GM23338 (cell line): Measurements from ENCODE around the gene FUT8. TPM values are rescaled to one million over a fixed set of nuclear protein-coding genes. Genes with fewer than 3 reads are reported as not detected.
A peak's percentile ranks its signal among the peaks of the same experiment; 100 is the strongest.

Experiments used
- ATAC-seq: fragments of 200-7000 bp; cut with Tn5 transposase; 3 replicates; pipeline ENCODE4 v1.9.1; 2020
- DNase-seq: peaks from one replicate; pipeline ENCODE4 v3.0.0-alpha.2; 2015; ENCODE audit warnings: low spot score
- H2AFZ ChIP-seq: fragments of 200-600 bp; sonication (generic); 2 replicates; pipeline ENCODE4 v1.8.0; 2016; ENCODE audit warnings: antibody characterized with exemption, mild to moderate bottlenecking, moderate library complexity
- H3F3A ChIP-seq: fragments of 200-600 bp; sonication (generic); replicated peaks from 2 replicates; pipeline ENCODE4 v1.8.0; 2017; ENCODE audit warnings: antibody characterized with exemption, mixed run types, low read depth
- H3K27ac ChIP-seq: fragments of 200-600 bp; sonication (generic); 2 replicates; pipeline ENCODE4 v1.6.1; 2016; ENCODE audit warnings: low read depth
- H3K27me3 ChIP-seq: fragments of 200-600 bp; sonication (generic); 2 replicates; pipeline ENCODE4 v1.8.0; 2016; ENCODE audit warnings: mild to moderate bottlenecking, mixed run types, moderate library complexity; ENCODE audit not compliant: insufficient read depth
- H3K36me3 ChIP-seq: fragments of 200-600 bp; sonication (generic); 2 replicates; pipeline ENCODE4 v1.8.0; 2016; ENCODE audit warnings: mild to moderate bottlenecking; ENCODE audit not compliant: insufficient read depth
- H3K4me1 ChIP-seq: fragments of 200-600 bp; sonication (generic); 2 replicates; pipeline ENCODE4 v1.8.0; 2016; ENCODE audit warnings: mild to moderate bottlenecking, moderate library complexity; ENCODE audit not compliant: insufficient read depth
- H3K4me2 ChIP-seq: fragments of 200-600 bp; sonication (generic); 2 replicates; pipeline ENCODE4 v1.7.1; 2017; ENCODE audit warnings: mixed run types
- H3K4me3 ChIP-seq: fragments of 200-600 bp; sonication (generic); 2 replicates; pipeline ENCODE4 v1.6.1; 2016; ENCODE audit warnings: mixed run types
- H3K79me2 ChIP-seq: fragments of 200-600 bp; sonication (generic); replicated peaks from 2 replicates; pipeline ENCODE4 v1.8.0; 2017; ENCODE audit warnings: mild to moderate bottlenecking; ENCODE audit not compliant: insufficient read depth
- H3K9me2 ChIP-seq: fragments of 200-600 bp; sonication (generic); 2 replicates; pipeline ENCODE4 v1.8.0; 2017; ENCODE audit not compliant: insufficient read depth
- H4K20me1 ChIP-seq: fragments of 200-600 bp; sonication (generic); replicated peaks from 2 replicates; pipeline ENCODE4 v1.8.0; 2017; ENCODE audit warnings: mild to moderate bottlenecking; ENCODE audit not compliant: insufficient read depth
- H3K27ac Mint-ChIP-seq: 2 replicates; pipeline ENCODE4 v1.8.0; 2020; ENCODE audit warnings: inconsistent platforms, mild to moderate bottlenecking, moderate library complexity, mixed read lengths
- H3K27me3 Mint-ChIP-seq: 3 replicates; pipeline ENCODE4 v1.8.0; 2022; ENCODE audit warnings: low read depth, mild to moderate bottlenecking, moderate library complexity, mixed read lengths, inconsistent platforms; ENCODE audit not compliant: insufficient read depth, poor library complexity
- H3K36me3 Mint-ChIP-seq: 3 replicates; pipeline ENCODE4 v1.8.0; 2021; ENCODE audit warnings: low read depth, mild to moderate bottlenecking, inconsistent platforms, moderate library complexity, mixed read lengths
- H3K4me1 Mint-ChIP-seq: 3 replicates; pipeline ENCODE4 v1.8.0; 2020; ENCODE audit warnings: mild to moderate bottlenecking, inconsistent platforms, mixed read lengths
- H3K4me3 Mint-ChIP-seq: 3 replicates; pipeline ENCODE4 v1.8.0; 2021; ENCODE audit warnings: moderate library complexity, mild to moderate bottlenecking, inconsistent platforms, mixed read lengths
- H3K9me3 Mint-ChIP-seq: 3 replicates; pipeline ENCODE4 v1.8.0; 2020; ENCODE audit warnings: moderate library complexity, mild to moderate bottlenecking, inconsistent platforms, mixed read lengths
- CREB1 ChIP-seq: fragments of 250-450 bp; sonication (Bioruptor Pico); IDR thresholded peaks from 2 replicates; pipeline ENCODE4 v1.5.0; 2020; ENCODE audit warnings: low read depth, mild to moderate bottlenecking, moderate library complexity
- CTCF ChIP-seq, 2 experiments: fragments of 200-600 bp in 1 of 2; sonication (generic) in 1 of 2; conservative IDR thresholded peaks; 2 replicates each; pipeline versions ENCODE4 v1.5.1 to v1.6.1; 2016 to 2017; ENCODE audit warnings: antibody characterized with exemption in 2 of 2, low read depth in 2 of 2, mild to moderate bottlenecking in 2 of 2, moderate library complexity in 1 of 2
- ETS1 ChIP-seq: IDR thresholded peaks from 2 replicates; pipeline ENCODE4 v1.6.1; 2016; ENCODE audit warnings: antibody characterized with exemption
- EZH2 ChIP-seq: fragments of 200-600 bp; sonication (generic); IDR thresholded peaks from one replicate; pipeline ENCODE4 v1.8.0; 2017; ENCODE audit warnings: antibody characterized with exemption, mild to moderate bottlenecking, low read depth; ENCODE audit not compliant: unreplicated experiment
- EZH2phosphoT487 ChIP-seq: fragments of 200-600 bp; sonication (generic); IDR thresholded peaks from one replicate; pipeline ENCODE4 v1.8.1; 2018; ENCODE audit warnings: antibody characterized with exemption; ENCODE audit not compliant: unreplicated experiment
- JUNB ChIP-seq: IDR thresholded peaks from one replicate; pipeline ENCODE4 v1.6.1; 2016; ENCODE audit warnings: antibody characterized with exemption; ENCODE audit not compliant: unreplicated experiment
- NANOG ChIP-seq: IDR thresholded peaks from 2 replicates; pipeline ENCODE4 v1.6.1; 2016; ENCODE audit warnings: antibody characterized with exemption, borderline replicate concordance
- POLR2AphosphoS5 ChIP-seq: IDR thresholded peaks from 2 replicates; pipeline ENCODE4 v1.6.1; 2016; ENCODE audit warnings: antibody characterized with exemption, low read depth
- REST ChIP-seq: IDR thresholded peaks from one replicate; pipeline ENCODE4 v1.6.1; 2018; ENCODE audit warnings: antibody characterized with exemption; ENCODE audit not compliant: unreplicated experiment
- STAT1 ChIP-seq: IDR thresholded peaks from one replicate; pipeline ENCODE4 v1.6.1; 2016; ENCODE audit warnings: antibody characterized with exemption; ENCODE audit not compliant: unreplicated experiment
- ZNF114 ChIP-seq: fragments of 250-450 bp; sonication (Bioruptor Pico); IDR thresholded peaks from 2 replicates; pipeline ENCODE4 v1.5.0; 2020; ENCODE audit warnings: mild to moderate bottlenecking, moderate library complexity
- ZNF462 ChIP-seq: fragments of 250-450 bp; sonication (Bioruptor Pico); IDR thresholded peaks from 2 replicates; pipeline ENCODE4 v1.5.0; 2020; ENCODE audit warnings: mild to moderate bottlenecking, moderate library complexity
- long read RNA-seq: library from polyadenylated mRNA; unstranded; transcript quantifications from one replicate; pipeline ENCODE4 v2.0.0, GENCODE V29; 2020; ENCODE audit not compliant: unreplicated experiment
- polyA plus RNA-seq: library from polyadenylated mRNA; unstranded; fragments of >200 nt; fragmentation: Nextera tagmentation; extraction: Ambion mirVana; gene quantifications from 2 replicates; pipeline ENCODE4 v1.2.1, GENCODE V29; 2016
- total RNA-seq: library from RNA; depleted of rRNA; stranded (reverse); fragments of >200 nt; shearing (Covaris generic); gene quantifications from 2 replicates; pipeline ENCODE4 v1.2.3, GENCODE V29; 2014; rRNA removed

FUT8 gene
- 22.2 and 23.2 TPM in 2 replicates for total RNA-seq
- polyA plus RNA-seq: 8.2 and 8.6 TPM in 2 replicates
- long read RNA-seq, partial matches to known transcripts: 2 of 4 reads
- long read RNA-seq, other reads (novel, unspliced or antisense): 2 of 4 reads

GRCh38 chr14:65412032-65412846, at the start of gene FUT8:
TSS of gene FUT8 (plus strand) at chr14:65412730. CDS start at chr14:65561564, 148,834 bp downstream.
- H3K4me1 Mint-ChIP-seq: peaks cover 23% of the 10 kb centered on the region
- H3K36me3 ChIP-seq: no peaks in the 10 kb centered on the region
- TF ChIP-seq ZNF114 (CRISPR knock-in tag) (no peak), ZNF462 (no peak), EZH2 (no peak), NANOG (no peak), CTCF (conservative IDR thresholded peaks at IDR 0.05; ENCODE audit: low read depth in 2 of 2) (peak in 1 of 2 experiments; percentile 70), STAT1 (no peak), REST (no peak), EZH2phosphoT487 (no peak), JUNB (no peak), ETS1 (no peak), POLR2AphosphoS5 (peak; percentile 68), CREB1 (CRISPR knock-in tag) (peak; percentile 47)
- H3K79me2 ChIP-seq: peaks cover 30% of the 10 kb centered on the region
- no peaks in the 10 kb centered on the region; the same call in 2 of the 3 replicates for H3K9me3 Mint-ChIP-seq
- peaks cover 13% of the 10 kb centered on the region for H3K27me3 ChIP-seq
- DNase-seq (peak; percentile 95), ATAC-seq (peak; percentile 87)
- peak within 1 kb of the TSS; percentile 84 for H3K4me3 ChIP-seq
- no peaks in the 10 kb centered on the region for H3K9me2 ChIP-seq
- peak within 1 kb of the TSS; percentile 86 for H2AFZ ChIP-seq
- peak within 1 kb of the TSS; percentile 93 for H3K4me3 Mint-ChIP-seq
- peak within 1 kb of the TSS; percentile 86 for H3K27ac ChIP-seq
- H3F3A ChIP-seq: 0 out of 2 replicates have a peak, but pooled peaks cover 3% of the 10 kb centered on the region
- H3K27me3 Mint-ChIP-seq: peaks cover 3% of the 10 kb centered on the region
- H3K4me1 ChIP-seq: peaks cover 9% of the 10 kb centered on the region
- peak within 1 kb of the TSS; percentile 88 for H3K4me2 ChIP-seq
- no peaks in the 10 kb centered on the region for H3K36me3 Mint-ChIP-seq
- peak within 1 kb of the TSS; percentile 97 for H3K27ac Mint-ChIP-seq
- H4K20me1 ChIP-seq: no peaks in the 10 kb centered on the region
